Measurements from ENCODE around the gene DZANK1. TPM values are rescaled to one million over a fixed set of nuclear protein-coding genes. Genes with fewer than 3 reads are reported as not detected.
"Not testable (repeated sequence)": the region's sequence is repeated elsewhere in the genome, so short reads cannot be mapped to it uniquely, and the experiment has no call there.

DZANK1 gene
- total RNA-seq, 1 donor from 2014 or later, result 6.5 TPM

DNA sequence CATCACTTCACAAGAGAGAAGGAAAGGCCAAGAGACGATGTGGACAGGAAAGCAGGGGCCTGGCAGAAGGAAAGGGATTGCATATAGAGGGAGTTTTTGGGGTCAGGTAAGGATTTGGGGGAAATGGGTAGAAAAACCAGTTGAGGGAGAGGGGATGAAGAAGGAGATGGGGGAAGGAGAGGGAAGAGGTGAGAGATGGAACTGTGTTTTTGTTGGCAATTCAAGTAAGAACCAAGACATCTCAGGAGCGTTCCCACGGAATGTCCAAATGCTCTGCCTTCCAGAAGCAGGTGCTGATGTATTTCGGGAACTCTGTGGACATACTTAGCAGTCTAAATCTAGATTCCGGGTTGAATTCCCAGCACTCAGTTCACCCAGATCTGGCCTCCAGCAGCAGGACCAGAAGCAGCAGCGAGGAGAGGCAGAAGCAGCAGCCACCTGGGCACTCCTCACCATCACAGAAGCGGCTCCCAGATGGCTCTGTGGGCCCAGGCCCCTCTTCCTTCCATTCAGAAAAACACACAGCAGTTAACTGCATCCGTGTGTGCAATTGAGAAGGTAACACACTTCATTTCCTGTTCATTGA is 88.8 kb downstream of the DZANK1 start:
- Mint-ChIP-seq H3K9me3 (no peaks in the 10 kb centered on the region), H3K27me3 (no peaks in the 10 kb centered on the region), H3K27ac (no peak overlapping the region), H3K4me1 (ENCODE audit: unreplicated experiment) (no peaks in the 10 kb centered on the region), H3K36me3 (no peaks in the 10 kb centered on the region), H3K4me3 (no peak overlapping the region)
- no peak for DNase-seq (ENCODE audit: extremely low spot score, unreplicated experiment)
- TF ChIP-seq, protein P1, sequence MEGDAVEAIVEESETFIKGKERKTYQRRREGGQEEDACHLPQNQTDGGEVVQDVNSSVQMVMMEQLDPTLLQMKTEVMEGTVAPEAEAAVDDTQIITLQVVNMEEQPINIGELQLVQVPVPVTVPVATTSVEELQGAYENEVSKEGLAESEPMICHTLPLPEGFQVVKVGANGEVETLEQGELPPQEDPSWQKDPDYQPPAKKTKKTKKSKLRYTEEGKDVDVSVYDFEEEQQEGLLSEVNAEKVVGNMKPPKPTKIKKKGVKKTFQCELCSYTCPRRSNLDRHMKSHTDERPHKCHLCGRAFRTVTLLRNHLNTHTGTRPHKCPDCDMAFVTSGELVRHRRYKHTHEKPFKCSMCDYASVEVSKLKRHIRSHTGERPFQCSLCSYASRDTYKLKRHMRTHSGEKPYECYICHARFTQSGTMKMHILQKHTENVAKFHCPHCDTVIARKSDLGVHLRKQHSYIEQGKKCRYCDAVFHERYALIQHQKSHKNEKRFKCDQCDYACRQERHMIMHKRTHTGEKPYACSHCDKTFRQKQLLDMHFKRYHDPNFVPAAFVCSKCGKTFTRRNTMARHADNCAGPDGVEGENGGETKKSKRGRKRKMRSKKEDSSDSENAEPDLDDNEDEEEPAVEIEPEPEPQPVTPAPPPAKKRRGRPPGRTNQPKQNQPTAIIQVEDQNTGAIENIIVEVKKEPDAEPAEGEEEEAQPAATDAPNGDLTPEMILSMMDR (conservative IDR thresholded peaks at IDR 0.05), result no peak

DNA sequence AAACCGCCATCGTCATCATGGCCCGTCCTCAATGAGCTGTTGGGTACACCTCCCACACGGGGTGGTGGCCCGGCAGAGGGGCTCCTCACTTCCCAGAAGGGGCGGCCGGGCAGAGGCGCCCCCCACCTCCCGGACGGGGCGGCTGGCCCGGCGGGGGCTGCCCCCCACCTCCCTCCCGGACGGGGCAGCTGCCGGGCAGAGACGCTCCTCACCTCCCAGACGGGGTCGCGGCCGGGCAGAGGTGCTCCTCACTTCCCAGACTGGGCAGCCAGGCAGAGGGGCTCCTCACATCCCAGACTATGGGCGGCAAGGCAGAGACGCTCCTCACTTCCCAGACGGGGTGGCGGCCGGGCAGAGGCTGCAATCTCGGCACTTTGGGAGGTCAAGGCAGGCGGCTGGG is 91.3 kb downstream of the DZANK1 start:
- H3K27me3 Mint-ChIP-seq; H3K36me3 Mint-ChIP-seq; H3K4me1 Mint-ChIP-seq (ENCODE audit: unreplicated experiment); H3K27ac Mint-ChIP-seq; DNase-seq (ENCODE audit: extremely low spot score, unreplicated experiment); H3K9me3 Mint-ChIP-seq; H3K4me3 Mint-ChIP-seq: not testable (repeated sequence)

DNA sequence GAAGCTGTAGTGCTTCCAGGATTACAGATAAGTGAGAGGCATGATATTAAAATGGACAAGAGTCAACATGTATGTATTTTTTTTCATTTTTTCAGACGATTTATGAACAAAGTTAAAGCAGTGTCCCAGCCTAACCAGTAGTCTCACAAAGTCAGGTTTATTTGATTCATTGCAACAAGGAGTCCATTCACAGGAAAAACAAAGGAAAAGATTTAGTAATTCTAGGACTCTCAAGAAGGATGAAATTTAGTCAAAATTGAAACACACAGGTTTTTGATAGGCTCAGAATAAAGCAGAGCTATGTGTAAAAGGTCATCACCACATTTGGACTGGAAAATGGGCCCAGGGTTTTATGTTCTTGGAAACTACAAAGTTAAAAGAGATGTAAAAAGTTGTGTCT is 94.5 kb downstream of the DZANK1 start:
- TF ChIP-seq, protein P1 (conservative IDR thresholded peaks at IDR 0.05), result no peak
- Mint-ChIP-seq H3K27me3 (no peaks in the 10 kb centered on the region), H3K4me1 (ENCODE audit: unreplicated experiment) (no peaks in the 10 kb centered on the region), H3K9me3 (no peaks in the 10 kb centered on the region), H3K4me3 (no peak overlapping the region), H3K36me3 (no peaks in the 10 kb centered on the region), H3K27ac (no peak overlapping the region)
- no peak for DNase-seq (ENCODE audit: extremely low spot score, unreplicated experiment)

DNA sequence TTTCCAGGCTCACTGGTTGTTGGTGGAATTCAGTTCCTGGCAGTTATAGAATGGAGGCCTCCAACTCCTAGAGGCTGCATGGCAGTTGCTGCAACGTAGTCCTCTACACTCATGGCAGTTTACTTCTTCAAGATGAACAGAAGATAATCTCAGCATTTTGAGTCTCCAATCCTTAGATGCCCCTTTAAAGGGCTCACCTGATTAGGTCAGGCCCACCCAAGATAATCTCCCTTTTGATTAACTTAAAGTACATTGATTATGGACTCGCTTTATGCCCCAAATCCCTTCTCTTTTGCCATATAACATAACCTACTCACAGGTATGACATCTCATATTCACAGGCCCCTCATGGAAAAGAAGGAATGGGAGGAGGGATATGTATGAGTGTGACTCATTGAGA is 102.1 kb downstream of the DZANK1 start:
- H3K36me3 Mint-ChIP-seq, result no peaks in the 10 kb centered on the region
- H3K9me3 Mint-ChIP-seq, result no peaks in the 10 kb centered on the region
- no peak overlapping the region for H3K4me3 Mint-ChIP-seq
- peaks cover 9% of the 10 kb centered on the region for H3K4me1 Mint-ChIP-seq (ENCODE audit: unreplicated experiment)
- DNase-seq (ENCODE audit: extremely low spot score, unreplicated experiment), result no peak
- no peaks in the 10 kb centered on the region for H3K27me3 Mint-ChIP-seq
- H3K27ac Mint-ChIP-seq, result no peak overlapping the region
- TF ChIP-seq, protein P1 (conservative IDR thresholded peaks at IDR 0.05), result no peak

DNA sequence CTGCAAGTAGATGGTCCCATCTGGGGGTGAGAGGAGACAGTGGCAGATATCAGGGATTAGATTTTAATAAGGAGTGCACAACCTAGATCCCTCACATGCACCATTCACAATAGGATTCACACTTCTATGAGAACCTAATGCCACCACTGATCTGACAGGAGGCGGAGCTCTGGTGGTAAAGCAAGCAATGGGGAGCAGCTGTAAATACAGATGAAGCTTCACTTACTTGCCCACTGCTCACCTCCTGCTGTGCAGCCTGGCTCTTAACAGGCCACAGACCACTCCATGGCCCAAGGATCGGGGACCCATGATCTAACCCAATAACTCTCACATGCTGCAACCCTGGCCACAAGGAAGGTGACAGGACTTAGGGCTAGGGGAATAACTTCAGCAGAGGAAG is 103.1 kb downstream of the DZANK1 start:
- Mint-ChIP-seq H3K4me1 (ENCODE audit: unreplicated experiment) (peaks cover 9% of the 10 kb centered on the region), H3K27ac (no peak overlapping the region), H3K4me3 (no peak overlapping the region), H3K27me3 (no peaks in the 10 kb centered on the region), H3K36me3 (no peaks in the 10 kb centered on the region), H3K9me3 (no peaks in the 10 kb centered on the region)
- TF ChIP-seq, protein P1 (conservative IDR thresholded peaks at IDR 0.05), result no peak
- no peak for DNase-seq (ENCODE audit: extremely low spot score, unreplicated experiment)

DNA sequence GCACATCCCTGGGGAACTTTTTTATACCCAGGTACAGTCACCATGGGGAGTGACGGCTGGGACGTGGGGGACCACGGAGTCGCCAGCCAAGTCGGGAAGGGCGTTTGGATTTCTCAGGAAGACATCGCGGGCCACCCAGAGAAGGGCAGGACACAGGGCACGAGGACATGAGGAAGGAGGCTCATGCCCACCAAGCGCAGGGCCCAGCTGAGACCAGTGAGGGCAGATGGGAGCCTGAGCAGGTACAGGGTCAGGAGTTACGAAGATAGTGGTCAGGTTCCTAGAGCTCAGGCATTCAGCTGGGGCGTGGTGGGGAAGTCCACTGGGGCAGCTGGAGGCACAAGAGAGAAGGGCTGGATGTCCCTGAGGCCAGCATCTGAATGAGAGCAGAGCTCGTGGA is 103.9 kb downstream of the DZANK1 start:
- H3K36me3 Mint-ChIP-seq, result no peaks in the 10 kb centered on the region
- no peaks in the 10 kb centered on the region for H3K9me3 Mint-ChIP-seq
- TF ChIP-seq, protein P1 (conservative IDR thresholded peaks at IDR 0.05), result no peak
- no peak overlapping the region for H3K4me3 Mint-ChIP-seq
- peaks cover 9% of the 10 kb centered on the region for H3K4me1 Mint-ChIP-seq (ENCODE audit: unreplicated experiment)
- DNase-seq (ENCODE audit: extremely low spot score, unreplicated experiment), result no peak
- H3K27ac Mint-ChIP-seq, result no peak overlapping the region
- peaks cover 2% of the 10 kb centered on the region for H3K27me3 Mint-ChIP-seq
